Lower lobe of right lung (tissue), 2 donors: ENCODE data around the gene GDPD2. TPM values are rescaled to one million over a fixed set of nuclear protein-coding genes. Genes with fewer than 3 reads are reported as not detected.

Experiments
- ATAC-seq, 2 donors: fragments of 200-7000 bp; cut with Tn5 transposase; one replicate each; pipeline ENCODE4 v1.9.1; 2020 to 2022; ENCODE audit warnings: mild to moderate bottlenecking in 2 of 2, moderate library complexity in 2 of 2
- DNase-seq: peaks from one replicate; pipeline ENCODE4 v3.0.0-alpha.2; 2020
- H3K27ac ChIP-seq: fragments of 200-600 bp; one replicate; pipeline ENCODE4 v1.8.0; 2022
- H3K27me3 ChIP-seq: fragments of 200-600 bp; one replicate; pipeline ENCODE4 v1.8.0; 2022; ENCODE audit warnings: low read depth
- H3K36me3 ChIP-seq: fragments of 200-600 bp; one replicate; pipeline ENCODE4 v1.8.0; 2022; ENCODE audit warnings: mild to moderate bottlenecking
- H3K4me1 ChIP-seq: fragments of 200-600 bp; one replicate; pipeline ENCODE4 v1.8.0; 2022
- H3K4me3 ChIP-seq: fragments of 200-600 bp; one replicate; pipeline ENCODE4 v1.8.0; 2022; ENCODE audit warnings: mild to moderate bottlenecking
- H3K9me3 ChIP-seq: fragments of 200-600 bp; one replicate; pipeline ENCODE4 v1.8.0; 2022
- CTCF ChIP-seq: fragments of 200-600 bp; IDR thresholded peaks from one replicate; pipeline ENCODE4 v1.8.0; 2022; ENCODE audit warnings: antibody characterized with exemption, mild to moderate bottlenecking
- intact Hi-C: fragments of 100-400 bp; cut with DNase I; formaldehyde crosslinking; loops from one replicate; pipeline ENCODE4 v1.11.0; 2022
- total RNA-seq: library from RNA; stranded (reverse); fragmentation: NEBNext Ultra II Directional; extraction: Animal tissue kit (Norgen Biotek cat#: 25700); gene quantifications from one replicate; pipeline ENCODE4 v1.2.1, GENCODE V29; 2021
- donor health status: DM: no; HTN: yes; CAD: no; lungs with severe emphysema.

The GDPD2 gene
- total RNA-seq, 1 donor from 2014 or later = not detected

- Histone ChIP-seq H3K27me3 (no peaks in the 10 kb centered on the region), H3K27ac (no peak overlapping the region), H3K4me1 (peaks cover 28% of the 10 kb centered on the region), H3K36me3 (no peaks in the 10 kb centered on the region), H3K4me3 (no peak overlapping the region), H3K9me3 (no peaks in the 10 kb centered on the region)
- no peak for TF ChIP-seq CTCF
- DNase-seq (no peak), ATAC-seq (peak; percentile 63 to 65)
- intact Hi-C loops = no loop called here
Measured at GRCh38 chrX:70481471-70482270, 58.6 kb downstream of the GDPD2 start.

GRCh38 chrX:70482300-70482699, 59.2 kb downstream of the GDPD2 start:
- no peak for DNase-seq
- Histone ChIP-seq H3K36me3 (no peaks in the 10 kb centered on the region), H3K4me3 (no peak overlapping the region), H3K4me1 (peaks cover 28% of the 10 kb centered on the region), H3K9me3 (no peaks in the 10 kb centered on the region), H3K27ac (no peak overlapping the region), H3K27me3 (no peaks in the 10 kb centered on the region)
- TF ChIP-seq CTCF = no peak
- no peak for ATAC-seq
- intact Hi-C loops = no loop called here

Other genes with a start within 250 kb of the GDPD2 start
- not detected for gene DGAT2L6, start 245.8 kb upstream of the GDPD2 start, total RNA-seq
- gene AWAT1, start 188.7 kb upstream of the GDPD2 start, total RNA-seq = not detected
- 0.38 TPM for gene P2RY4, start 163.1 kb upstream of the GDPD2 start, total RNA-seq
- not detected for gene ARR3, start 155.0 kb upstream of the GDPD2 start, total RNA-seq
- gene RAB41, start 141.1 kb upstream of the GDPD2 start, total RNA-seq = not detected
- gene PDZD11, start 133.4 kb upstream of the GDPD2 start, total RNA-seq = 23.0 TPM
- gene KIF4A, start 133.2 kb upstream of the GDPD2 start, total RNA-seq = 0.86 TPM
- 24.1 TPM for gene DLG3, start 21.5 kb downstream of the GDPD2 start, total RNA-seq